ENCODE results near the gene MYT1.

MYT1 gene

GRCh38 chr20:64151633-64152530, 12.4 kb upstream of the MYT1 start:
- no peak for TF ChIP-seq CTCF (IDR thresholded peaks at IDR 0.05)
- Histone ChIP-seq H3K4me1 (peaks cover 25% of the 10 kb centered on the region), H3K79me2 (peaks cover 20% of the 10 kb centered on the region), H2AFZ (no peak overlapping the region), H3K27me3 (ENCODE audit: control insufficient read depth, insufficient read depth, low read length) (no peaks in the 10 kb centered on the region), H3K27ac (no peak overlapping the region), H3K9me3 (ENCODE audit: control insufficient read depth, low read length) (no peaks in the 10 kb centered on the region), H3K36me3 (ENCODE audit: control insufficient read depth, insufficient read depth, low read length) (no peaks in the 10 kb centered on the region), H3K4me2 (ENCODE audit: low read length) (no peak overlapping the region), H3K9ac (no peak overlapping the region), H3K4me3 (ENCODE audit: low read depth, low read length) (no peak overlapping the region)

GRCh38 chr20:64152906-64153305, 11.3 kb upstream of the MYT1 start:
- Histone ChIP-seq H3K9ac (no peak overlapping the region), H3K4me3 (ENCODE audit: low read depth, low read length) (no peak overlapping the region), H3K9me3 (ENCODE audit: control insufficient read depth, low read length) (no peaks in the 10 kb centered on the region), H3K4me1 (peaks cover 25% of the 10 kb centered on the region), H3K27ac (no peak overlapping the region), H2AFZ (no peak overlapping the region), H3K79me2 (peaks cover 23% of the 10 kb centered on the region), H3K27me3 (ENCODE audit: control insufficient read depth, insufficient read depth, low read length) (no peaks in the 10 kb centered on the region), H3K36me3 (ENCODE audit: control insufficient read depth, insufficient read depth, low read length) (no peaks in the 10 kb centered on the region), H3K4me2 (ENCODE audit: low read length) (no peak overlapping the region)
- TF ChIP-seq CTCF (IDR thresholded peaks at IDR 0.05) = no peak

- Histone ChIP-seq H3K36me3 (ENCODE audit: control insufficient read depth, insufficient read depth, low read length) (no peaks in the 10 kb centered on the region), H3K4me1 (peaks cover 25% of the 10 kb centered on the region), H2AFZ (no peak overlapping the region), H3K9me3 (ENCODE audit: control insufficient read depth, low read length) (no peaks in the 10 kb centered on the region), H3K9ac (no peak overlapping the region), H3K79me2 (peaks cover 23% of the 10 kb centered on the region), H3K4me2 (ENCODE audit: low read length) (no peak overlapping the region), H3K27me3 (ENCODE audit: control insufficient read depth, insufficient read depth, low read length) (no peaks in the 10 kb centered on the region), H3K27ac (no peak overlapping the region), H3K4me3 (ENCODE audit: low read depth, low read length) (no peak overlapping the region)
- no peak for TF ChIP-seq CTCF (IDR thresholded peaks at IDR 0.05)
Measured at GRCh38 chr20:64153410-64153809, 10.8 kb upstream of the MYT1 start.

- Histone ChIP-seq H3K9me3 (ENCODE audit: control insufficient read depth, low read length) (no peaks in the 10 kb centered on the region), H3K79me2 (peaks cover 25% of the 10 kb centered on the region), H3K36me3 (ENCODE audit: control insufficient read depth, insufficient read depth, low read length) (no peaks in the 10 kb centered on the region), H3K4me2 (ENCODE audit: low read length) (no peak overlapping the region), H2AFZ (no peak overlapping the region), H3K4me3 (ENCODE audit: low read depth, low read length) (no peak overlapping the region), H3K27ac (peak overlapping the region; percentile 68), H3K4me1 (peaks cover 25% of the 10 kb centered on the region), H3K9ac (no peak overlapping the region), H3K27me3 (ENCODE audit: control insufficient read depth, insufficient read depth, low read length) (no peaks in the 10 kb centered on the region)
- TF ChIP-seq CTCF (IDR thresholded peaks at IDR 0.05) = no peak
Measured at GRCh38 chr20:64153861-64154589, 10.2 kb upstream of the MYT1 start.
